Natural killer cell treated with Interleukin-12 subunit alpha and Interleukin-12 subunit beta and Interleukin-15 and Interleukin-18, amount 100 ng/mL, for 72 hours (primary cell): ENCODE results near the gene SMOC2. TPM values are rescaled to one million over a fixed set of nuclear protein-coding genes. Genes with fewer than 3 reads are reported as not detected.
A peak's percentile ranks its signal among the peaks of the same experiment; 100 is the strongest.
"Not testable (repeated sequence)": the region's sequence is repeated elsewhere in the genome, so short reads cannot be mapped to it uniquely, and the experiment has no call there.

ENCODE experiments used
- ATAC-seq, 2 donors: fragments of 150-1000 bp; cut with Tn5 transposase in 1 of 2; sonication (Bioruptor Pico), chemical (Tn5 transposase) in 1 of 2; 2 replicates each; pipeline ENCODE4 v1.10.0; 2021
- DNase-seq: peaks from one replicate; pipeline ENCODE4 v3.0.0; 2022; ENCODE audit warnings: low spot score
- H3K27ac Mint-ChIP-seq, 2 donors: 1 replicate in 1 of 2; 2 replicates in 1 of 2; pipeline ENCODE4 v1.8.0; 2022; ENCODE audit warnings: mixed read lengths in 2 of 2, mild to moderate bottlenecking in 1 of 2, moderate library complexity in 1 of 2
- H3K27me3 Mint-ChIP-seq, 2 donors: 1 replicate in 1 of 2; 2 replicates in 1 of 2; pipeline ENCODE4 v1.8.0; 2022; ENCODE audit warnings: mixed read lengths in 2 of 2
- H3K36me3 Mint-ChIP-seq: one replicate; pipeline ENCODE4 v1.8.0; 2022; ENCODE audit warnings: mixed read lengths
- H3K4me1 Mint-ChIP-seq, 2 donors: 1 replicate in 1 of 2; 2 replicates in 1 of 2; pipeline ENCODE4 v1.8.0; 2022; ENCODE audit warnings: low read depth in 2 of 2, mixed read lengths in 2 of 2, mild to moderate bottlenecking in 1 of 2
- H3K4me3 Mint-ChIP-seq: one replicate; pipeline ENCODE4 v1.8.0; 2022; ENCODE audit warnings: mixed read lengths
- H3K9me3 Mint-ChIP-seq: 2 replicates; pipeline ENCODE4 v1.8.0; 2022; ENCODE audit warnings: mixed read lengths
- total RNA-seq, 2 donors: library from RNA; stranded (reverse); gene quantifications; one replicate each; pipeline ENCODE4 v1.2.3, GENCODE V29; 2022

SMOC2 gene
- total RNA-seq, 2 donors from 2014 or later = not detected

- H3K4me1 Mint-ChIP-seq = peaks cover 0 to 14% of the 10 kb centered on the region in 2 donors
- ATAC-seq (no peak), DNase-seq (no peak)
- H3K27me3 Mint-ChIP-seq = no peaks in the 10 kb centered on the region
- no peak overlapping the region for H3K27ac Mint-ChIP-seq
- H3K4me3 Mint-ChIP-seq = no peak overlapping the region
- peaks cover 9% of the 10 kb centered on the region for H3K9me3 Mint-ChIP-seq
- no peaks in the 10 kb centered on the region for H3K36me3 Mint-ChIP-seq
Observed at GRCh38 chr6:168602576-168602975, 161.6 kb downstream of the SMOC2 start.

GRCh38 chr6:168603234-168603633 is 162.2 kb downstream of the SMOC2 start:
- ATAC-seq = no peak
- no peaks in the 10 kb centered on the region for H3K27me3 Mint-ChIP-seq
- peaks cover 9% of the 10 kb centered on the region for H3K9me3 Mint-ChIP-seq
- no peak overlapping the region for H3K4me3 Mint-ChIP-seq
- no peak for DNase-seq
- H3K36me3 Mint-ChIP-seq = no peaks in the 10 kb centered on the region
- H3K27ac Mint-ChIP-seq = no peak overlapping the region
- H3K4me1 Mint-ChIP-seq = peaks cover 0 to 14% of the 10 kb centered on the region in 2 donors

GRCh38 chr6:168605964-168606363 is 165.0 kb downstream of the SMOC2 start:
- H3K27me3 Mint-ChIP-seq = peaks cover 0 to 2% of the 10 kb centered on the region in 2 donors
- DNase-seq (no peak), ATAC-seq (no peak)
- H3K36me3 Mint-ChIP-seq = no peaks in the 10 kb centered on the region
- H3K4me1 Mint-ChIP-seq = peaks cover 0 to 7% of the 10 kb centered on the region in 2 donors
- H3K4me3 Mint-ChIP-seq = no peak overlapping the region
- no peak overlapping the region for H3K27ac Mint-ChIP-seq
- no peaks in the 10 kb centered on the region for H3K9me3 Mint-ChIP-seq

- no peak overlapping the region for H3K27ac Mint-ChIP-seq
- no peaks in the 10 kb centered on the region for H3K36me3 Mint-ChIP-seq
- H3K27me3 Mint-ChIP-seq = peaks cover 0 to 2% of the 10 kb centered on the region in 2 donors
- no peak for DNase-seq
- no peak overlapping the region for H3K4me3 Mint-ChIP-seq
- H3K9me3 Mint-ChIP-seq = no peaks in the 10 kb centered on the region
- peaks cover 0 to 7% of the 10 kb centered on the region in 2 donors for H3K4me1 Mint-ChIP-seq
- ATAC-seq = no peak
Observed at GRCh38 chr6:168606722-168607121, 165.7 kb downstream of the SMOC2 start.

GRCh38 chr6:168607272-168608112 is 166.5 kb downstream of the SMOC2 start:
- no peaks in the 10 kb centered on the region for H3K9me3 Mint-ChIP-seq
- H3K4me1 Mint-ChIP-seq = peaks cover 0 to 4% of the 10 kb centered on the region in 2 donors
- no peak overlapping the region for H3K27ac Mint-ChIP-seq
- no peaks in the 10 kb centered on the region for H3K36me3 Mint-ChIP-seq
- no peak overlapping the region for H3K4me3 Mint-ChIP-seq
- peak in 1 of 2 donors; percentile 29 for ATAC-seq
- no peak for DNase-seq
- H3K27me3 Mint-ChIP-seq = peaks cover 0 to 2% of the 10 kb centered on the region in 2 donors

- Mint-ChIP-seq H3K4me3 (no peak overlapping the region), H3K9me3 (no peaks in the 10 kb centered on the region), H3K27me3 (peaks cover 0 to 2% of the 10 kb centered on the region in 2 donors), H3K27ac (no peak overlapping the region), H3K36me3 (no peaks in the 10 kb centered on the region), H3K4me1 (peaks cover 0 to 4% of the 10 kb centered on the region in 2 donors)
- DNase-seq (no peak), ATAC-seq (no peak)
Observed at GRCh38 chr6:168608113-168608400, 167.1 kb downstream of the SMOC2 start.

GRCh38 chr6:168609026-168609685 is 168.2 kb downstream of the SMOC2 start:
- no peak for ATAC-seq
- Mint-ChIP-seq H3K4me3 (no peak overlapping the region), H3K9me3 (no peaks in the 10 kb centered on the region), H3K4me1 (peaks cover 0 to 4% of the 10 kb centered on the region in 2 donors), H3K36me3 (no peaks in the 10 kb centered on the region), H3K27ac (no peak overlapping the region), H3K27me3 (peaks cover 0 to 2% of the 10 kb centered on the region in 2 donors)
- no peak for DNase-seq

GRCh38 chr6:168609914-168610490 is 169.0 kb downstream of the SMOC2 start:
- H3K27me3 Mint-ChIP-seq = peaks cover 0 to 2% of the 10 kb centered on the region in 2 donors

GRCh38 chr6:168610966-168611365 is 170.0 kb downstream of the SMOC2 start:
- not testable (repeated sequence) for H3K4me3 Mint-ChIP-seq, DNase-seq, H3K9me3 Mint-ChIP-seq, H3K27me3 Mint-ChIP-seq, H3K27ac Mint-ChIP-seq, H3K36me3 Mint-ChIP-seq, H3K4me1 Mint-ChIP-seq, ATAC-seq

More at GRCh38 chr6:168609914-168610490, 169.0 kb downstream of the SMOC2 start:
- H3K4me1 Mint-ChIP-seq = peaks cover 0 to 4% of the 10 kb centered on the region in 2 donors
- no peak overlapping the region for H3K4me3 Mint-ChIP-seq
- no peak overlapping the region for H3K27ac Mint-ChIP-seq
- DNase-seq (no peak), ATAC-seq (no peak)
- no peaks in the 10 kb centered on the region for H3K36me3 Mint-ChIP-seq
- no peaks in the 10 kb centered on the region for H3K9me3 Mint-ChIP-seq

GRCh38 chr6:168611691-168612090 is 170.7 kb downstream of the SMOC2 start:
- Mint-ChIP-seq H3K9me3 (no peaks in the 10 kb centered on the region), H3K4me1 (peaks cover 0 to 7% of the 10 kb centered on the region in 2 donors), H3K27me3 (peaks cover 0 to 2% of the 10 kb centered on the region in 2 donors), H3K4me3 (no peak overlapping the region), H3K27ac (no peak overlapping the region), H3K36me3 (peaks cover 14% of the 10 kb centered on the region)
- no peak for DNase-seq
- no peak for ATAC-seq

- ATAC-seq = no peak
- no peak for DNase-seq
- Mint-ChIP-seq H3K9me3 (no peaks in the 10 kb centered on the region), H3K36me3 (peaks cover 14% of the 10 kb centered on the region), H3K4me1 (peaks cover 0 to 7% of the 10 kb centered on the region in 2 donors), H3K27me3 (peaks cover 0 to 2% of the 10 kb centered on the region in 2 donors), H3K27ac (no peak overlapping the region), H3K4me3 (no peak overlapping the region)
Observed at GRCh38 chr6:168612586-168612985, 171.6 kb downstream of the SMOC2 start.

- Mint-ChIP-seq H3K36me3 (peaks cover 14% of the 10 kb centered on the region), H3K9me3 (no peaks in the 10 kb centered on the region), H3K4me1 (peaks cover 0 to 19% of the 10 kb centered on the region in 2 donors), H3K27me3 (peaks cover 0 to 6% of the 10 kb centered on the region in 2 donors), H3K27ac (peak overlapping the region in 1 of 2 donors; percentile 6), H3K4me3 (no peak overlapping the region)
- ATAC-seq = no peak
- DNase-seq = no peak
Observed at GRCh38 chr6:168615837-168616236, 174.9 kb downstream of the SMOC2 start.

GRCh38 chr6:168616816-168617765 is 176.1 kb downstream of the SMOC2 start:
- Mint-ChIP-seq H3K9me3 (peaks cover 6% of the 10 kb centered on the region), H3K4me3 (no peak overlapping the region)
- no peak for ATAC-seq

More at GRCh38 chr6:168616816-168617765, 176.1 kb downstream of the SMOC2 start:
- no peak for DNase-seq
- Mint-ChIP-seq H3K36me3 (peaks cover 14% of the 10 kb centered on the region), H3K27ac (no peak overlapping the region), H3K27me3 (peaks cover 0 to 10% of the 10 kb centered on the region in 2 donors), H3K4me1 (peaks cover 0 to 18% of the 10 kb centered on the region in 2 donors)
